Endothelial cell of umbilical vein (primary cell): ENCODE data around the gene CCDC172. TPM values are rescaled to one million over a fixed set of nuclear protein-coding genes. Genes with fewer than 3 reads are reported as not detected.

Experiments used
- BruUV-seq: library from RNA; stranded (reverse); fragments of 400-500 nt; replicated peaks from 2 replicates; lab custom pipeline; 2021; lab: Mats Ljungman, UMichigan
- CTCF ChIA-PET: fragments of 300-600, 350-600 bp; sonication (Branson Sonifier 250); formaldehyde crosslinking; loops from one replicate; lab custom pipeline; 2021; ENCODE audit warnings: antibody characterized with exemption, inconsistent platforms; lab: Charles Lee
- POLR2A ChIA-PET: fragments of 300-600, 350-600 bp; sonication (Branson Sonifier 250); formaldehyde crosslinking; loops from one replicate; lab custom pipeline; 2021; ENCODE audit warnings: antibody characterized with exemption, inconsistent platforms; lab: Charles Lee
- DNase-seq: peaks from one replicate; pipeline ENCODE4 v3.0.0-alpha.2; 2011; ENCODE audit warnings: low read depth, low spot score
- FAIRE-seq: peaks from 2 replicates; lab custom pipeline; 2011; peaks lifted over from hg19 to GRCh38; lab: Jason Lieb, UNC
- H2AFZ ChIP-seq: 2 replicates; pipeline ENCODE4 v1.6.0; 2012; ENCODE audit warnings: low read depth, low read length, control low read depth, inconsistent platforms
- H3K27ac ChIP-seq: 2 replicates; pipeline ENCODE4 v1.5.1; 2011; ENCODE audit warnings: low read depth, mild to moderate bottlenecking, control low read depth, low read length, moderate library complexity; ENCODE audit not compliant: insufficient read depth
- H3K27me3 ChIP-seq, 2 experiments: 2 replicates each; pipeline versions ENCODE4 v1.6.0 to v1.6.1; 2011; ENCODE audit warnings: low read length in 2 of 2, mixed read lengths in 1 of 2; ENCODE audit not compliant: control insufficient read depth in 2 of 2, insufficient read depth in 2 of 2
- H3K36me3 ChIP-seq, 2 experiments: 2 replicates in 1 of 2; 3 replicates in 1 of 2; pipeline ENCODE4 v1.5.1; 2011; ENCODE audit warnings: low read length in 2 of 2, mild to moderate bottlenecking in 1 of 2, moderate library complexity in 1 of 2; ENCODE audit not compliant: control insufficient read depth in 2 of 2, insufficient read depth in 2 of 2; ENCODE audit errors: extremely low read depth in 1 of 2
- H3K4me1 ChIP-seq: 3 replicates; pipeline ENCODE4 v1.5.1; 2011; ENCODE audit warnings: mild to moderate bottlenecking, low read length; ENCODE audit not compliant: control insufficient read depth, insufficient read depth; ENCODE audit errors: extremely low read depth
- H3K4me2 ChIP-seq: 2 replicates; pipeline ENCODE4 v1.6.1; 2011; ENCODE audit warnings: low read length, control low read depth, mixed read lengths; ENCODE audit not compliant: insufficient read depth
- H3K4me3 ChIP-seq, 3 experiments: fragments of 200-600 bp in 1 of 3; sonication (generic), shearing (Covaris generic) in 1 of 3; replicated peaks in 1 of 3; 2 replicates each; pipeline ENCODE4 v1.5.1; 2011 to 2016; ENCODE audit warnings: control low read depth in 3 of 3, low read length in 3 of 3, mild to moderate bottlenecking in 2 of 3, inconsistent platforms in 1 of 3, low read depth in 1 of 3, moderate library complexity in 1 of 3; ENCODE audit not compliant: insufficient read depth in 1 of 3
- H3K79me2 ChIP-seq: 2 replicates; pipeline ENCODE4 v1.6.0; 2012; ENCODE audit warnings: low read length, inconsistent platforms; ENCODE audit not compliant: control insufficient read depth, insufficient read depth
- H3K9ac ChIP-seq: replicated peaks from 2 replicates; pipeline ENCODE3; 2011; ENCODE audit warnings: low read length, control low read depth; ENCODE audit not compliant: insufficient read depth; ENCODE audit errors: extremely low read depth
- H3K9me1 ChIP-seq: replicated peaks from 3 replicates; pipeline ENCODE4 v1.6.0; 2011; ENCODE audit warnings: mild to moderate bottlenecking, low read length; ENCODE audit not compliant: control insufficient read depth, insufficient read depth; ENCODE audit errors: extremely low read depth
- H3K9me3 ChIP-seq: replicated peaks from 2 replicates; pipeline ENCODE4 v1.5.1; 2012; ENCODE audit warnings: low read length, inconsistent platforms; ENCODE audit not compliant: control insufficient read depth, insufficient read depth
- H4K20me1 ChIP-seq: replicated peaks from 2 replicates; pipeline ENCODE3; 2011; ENCODE audit warnings: mild to moderate bottlenecking, low read length; ENCODE audit not compliant: control insufficient read depth, insufficient read depth; ENCODE audit errors: extremely low read depth
- CTCF ChIP-seq, 2 donors: IDR thresholded peaks; 1 replicate in 1 of 2; 2 replicates in 1 of 2; pipeline ENCODE4 v1.5.1; 2011; ENCODE audit warnings: low read length in 2 of 2, mild to moderate bottlenecking in 2 of 2, moderate library complexity in 2 of 2, control low read depth in 1 of 2, inconsistent platforms in 1 of 2, low read depth in 1 of 2; ENCODE audit not compliant: insufficient read depth in 1 of 2; ENCODE audit errors: extremely low read depth in 1 of 2
- EZH2 ChIP-seq: IDR thresholded peaks from 2 replicates; pipeline ENCODE4 v1.6.1; 2012; ENCODE audit warnings: borderline replicate concordance, low read depth, mild to moderate bottlenecking, moderate library complexity, low read length, inconsistent platforms; ENCODE audit not compliant: severe bottlenecking
- FOS ChIP-seq: IDR thresholded peaks from 2 replicates; pipeline ENCODE4 v1.6.1; 2011; ENCODE audit warnings: mild to moderate bottlenecking, low read length, moderate library complexity, borderline replicate concordance; ENCODE audit not compliant: insufficient read depth
- GATA2 ChIP-seq: IDR thresholded peaks from 2 replicates; pipeline ENCODE4 v1.7.0; 2011; ENCODE audit warnings: low read depth, mild to moderate bottlenecking, moderate library complexity, mixed read lengths, low read length; ENCODE audit not compliant: insufficient read length, insufficient read depth
- JUN ChIP-seq: IDR thresholded peaks from 2 replicates; pipeline ENCODE4 v1.6.1; 2011; ENCODE audit warnings: borderline replicate concordance, low read depth; ENCODE audit not compliant: insufficient read length, insufficient read depth
- MYC ChIP-seq: IDR thresholded peaks from one replicate; pipeline ENCODE4 v1.6.1; 2011; ENCODE audit warnings: mild to moderate bottlenecking, low read depth, low read length
- POLR2A ChIP-seq: IDR thresholded peaks from 2 replicates; pipeline ENCODE4 v1.6.1; 2012; ENCODE audit warnings: low read depth, mild to moderate bottlenecking, control low read depth, low read length
- POLR2AphosphoS5 ChIP-seq: IDR thresholded peaks from 2 replicates; pipeline ENCODE4 v1.6.1; 2012; ENCODE audit warnings: low read depth, mild to moderate bottlenecking, control low read depth, low read length, moderate library complexity; ENCODE audit not compliant: insufficient read depth
- dilution Hi-C: fragments of 300-500 bp; cut with MboI; formaldehyde crosslinking; loops from one replicate; pipeline ENCODE4 v1.15.0; 2019; ENCODE audit warnings: low sequenced_read_pairs; ENCODE audit not compliant: extremely low pct_ligation_motif_present
- intact Hi-C: fragments of 100-400 bp; cut with micrococcal nuclease; formaldehyde crosslinking; loops from one replicate; pipeline ENCODE4 v1.10.0; 2022
- polyA plus RNA-seq, 4 experiments: library from polyadenylated mRNA; depleted of rRNA in 3 of 4; stranded (reverse) in 3 of 4; unstranded in 1 of 4; fragments of >200 nt; gene quantifications; 2 replicates each; pipeline versions ENCODE4 v1.2.1 to v1.2.3, GENCODE V29; 2011 to 2012; ENCODE audit warnings: missing spikeins in 1 of 4
- total RNA-seq: library from RNA; stranded (reverse); gene quantifications from 2 replicates; pipeline ENCODE4 v1.2.3, GENCODE V29; 2021
- TF ChIP-seq, protein P1 (sequence below): IDR thresholded peaks from 2 replicates; pipeline ENCODE4 v1.6.1; 2011; ENCODE audit not compliant: insufficient read depth, insufficient read length

Gene CCDC172
- total and polyA plus RNA-seq, 2 donors (not counting 3 experiments of a cell fraction or from before 2014, with no cell fraction given) = not detected

DNA sequence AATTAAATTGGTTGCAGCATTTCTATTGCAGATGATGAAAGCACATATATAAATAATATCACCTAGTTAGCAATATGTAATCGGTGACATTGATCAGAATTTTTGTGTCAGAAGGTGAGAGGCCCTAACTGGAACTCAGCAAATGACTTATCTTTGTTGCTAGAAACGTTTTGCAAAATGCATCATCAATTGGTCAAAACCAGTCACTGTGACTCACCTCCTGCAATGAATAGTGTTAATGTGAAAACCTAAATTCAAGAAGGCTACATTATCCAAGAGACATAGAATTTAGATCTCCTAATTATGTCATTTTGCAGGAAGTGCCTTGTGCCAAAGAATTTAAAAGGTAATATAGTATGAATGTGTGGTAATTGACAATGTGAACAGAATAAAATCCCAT, 93.6 kb downstream of the CCDC172 start:
- no peak overlapping the region for H3K27ac ChIP-seq
- intact Hi-C loops (no loop called here), dilution Hi-C loops (no loop called here)
- no peaks in the 10 kb centered on the region for H3K27me3 ChIP-seq
- H3K9ac ChIP-seq = no peak overlapping the region
- TF ChIP-seq GATA2 = no peak
- no peak for TF ChIP-seq CTCF (IDR thresholded peaks at IDR 0.05; ENCODE audit: extremely low read depth in 1 of 2, insufficient read depth in 1 of 2, low read depth in 1 of 2, low read length in 2 of 2)
- TF ChIP-seq, protein P1, sequence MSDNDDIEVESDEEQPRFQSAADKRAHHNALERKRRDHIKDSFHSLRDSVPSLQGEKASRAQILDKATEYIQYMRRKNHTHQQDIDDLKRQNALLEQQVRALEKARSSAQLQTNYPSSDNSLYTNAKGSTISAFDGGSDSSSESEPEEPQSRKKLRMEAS = no peak
- TF ChIP-seq POLR2AphosphoS5 = no peak
- no peak for TF ChIP-seq FOS
- TF ChIP-seq JUN = no peak
- TF ChIP-seq EZH2 = no peak
- no peak for TF ChIP-seq POLR2A
- no peak for TF ChIP-seq MYC
- no TSS peak for BruUV-seq
- H3K4me2 ChIP-seq = no peak overlapping the region
- DNase-seq (no peak), FAIRE-seq (no peak)
- H3K79me2 ChIP-seq = no peaks in the 10 kb centered on the region
- no peak overlapping the region for H3K4me3 ChIP-seq
- CTCF ChIA-PET = no interaction called here
- no peaks in the 10 kb centered on the region for H3K36me3 ChIP-seq
- no peaks in the 10 kb centered on the region for H3K4me1 ChIP-seq
- no peaks in the 10 kb centered on the region for H3K9me3 ChIP-seq
- no peaks in the 10 kb centered on the region for H3K9me1 ChIP-seq
- POLR2A ChIA-PET = no interaction called here
- no peak overlapping the region for H2AFZ ChIP-seq
- no peaks in the 10 kb centered on the region for H4K20me1 ChIP-seq
